Measurements from ENCODE around the gene GLT8D2. TPM values are rescaled to one million over a fixed set of nuclear protein-coding genes. Genes with fewer than 3 reads are reported as not detected.
A peak's percentile ranks its signal among the peaks of the same experiment; 100 is the strongest.

The GLT8D2 gene
- total and polyA plus RNA-seq, 2 donors (not counting 3 experiments of a cell fraction or from before 2014, with no cell fraction given), result 1.7 to 2.6 TPM

GRCh38 chr12:103965590-103966504, 84.1 kb downstream of the GLT8D2 start, which contains the start of gene TDG:
Gene TDG, plus strand, starts transcription at chr12:103965872. Its CDS starts 166 bp downstream, at chr12:103966038.
- peak; percentile 79 for FAIRE-seq
- Histone ChIP-seq H3K9ac (replicated peaks; ENCODE audit: extremely low read depth, insufficient read depth, low read length) (peak within 1 kb of the TSS; percentile 95), H3K27me3 (ENCODE audit: control insufficient read depth in 2 of 2, insufficient read depth in 2 of 2, low read length in 2 of 2) (no peaks in the 10 kb centered on the region), H4K20me1 (replicated peaks; ENCODE audit: control insufficient read depth, extremely low read depth, insufficient read depth, low read length) (no peaks in the 10 kb centered on the region), H3K9me1 (replicated peaks; ENCODE audit: control insufficient read depth, extremely low read depth, insufficient read depth, low read length) (no peaks in the 10 kb centered on the region), H3K9me3 (replicated peaks; ENCODE audit: control insufficient read depth, insufficient read depth, low read length) (no peaks in the 10 kb centered on the region), H3K4me3 (replicated peaks in 1 of 3; ENCODE audit: insufficient read depth in 1 of 3, low read depth in 1 of 3, low read length in 3 of 3) (peak within 1 kb of the TSS; percentile 88 to 98 (median 93)), H3K4me2 (ENCODE audit: insufficient read depth, low read length) (peak within 1 kb of the TSS; percentile 99), H3K79me2 (ENCODE audit: control insufficient read depth, insufficient read depth, low read length) (peaks cover 64% of the 10 kb centered on the region), H3K4me1 (ENCODE audit: control insufficient read depth, extremely low read depth, insufficient read depth, low read length) (peaks cover 10% of the 10 kb centered on the region), H2AFZ (ENCODE audit: low read depth, low read length) (peak within 1 kb of the TSS; percentile 51), H3K36me3 (ENCODE audit: control insufficient read depth in 2 of 2, extremely low read depth in 1 of 2, insufficient read depth in 2 of 2, low read length in 2 of 2) (no peaks in the 10 kb centered on the region), H3K27ac (ENCODE audit: insufficient read depth, low read depth, low read length) (peak within 1 kb of the TSS; percentile 74)
- POLR2A ChIA-PET, result interaction anchor here (0.6 to 2.4 kb wide), 7 partner anchors 9 to 172 kb away, joined by 3 to 34 read pairs (median 4); partner anchors contain the start of genes HSP90B1 and NFYB
- no TSS peak for BruUV-seq (replicated peaks)
- dilution Hi-C loops (cut with MboI; ENCODE audit: extremely low pct_ligation_motif_present, low sequenced_read_pairs), result no loop called here
- TF ChIP-seq CTCF (IDR thresholded peaks at IDR 0.05; ENCODE audit: extremely low read depth in 1 of 2, insufficient read depth in 1 of 2, low read depth in 1 of 2, low read length in 2 of 2) (peak in 1 of 2 donors; percentile 14), MYC (IDR thresholded peaks at IDR 0.05; ENCODE audit: low read depth, low read length) (no peak), POLR2AphosphoS5 (IDR thresholded peaks at IDR 0.05; ENCODE audit: insufficient read depth, low read depth, low read length) (peak; percentile 98), MAX (IDR thresholded peaks at IDR 0.05; ENCODE audit: insufficient read depth, insufficient read length) (peak; percentile 98), JUN (IDR thresholded peaks at IDR 0.05; ENCODE audit: borderline replicate concordance, insufficient read depth, insufficient read length, low read depth) (no peak), FOS (IDR thresholded peaks at IDR 0.05; ENCODE audit: borderline replicate concordance, insufficient read depth, low read length) (no peak), GATA2 (IDR thresholded peaks at IDR 0.05; ENCODE audit: insufficient read depth, insufficient read length, low read depth, low read length) (no peak), POLR2A (IDR thresholded peaks at IDR 0.05; ENCODE audit: low read depth, low read length) (peak; percentile 99)
- intact Hi-C loops (cut with micrococcal nuclease), result loop anchor here (1.0 to 2.0 kb wide), 4 partner anchors 9 to 143 kb away; partner anchors contain the start of genes HCFC2 and HSP90B1
- DNase-seq (ENCODE audit: low read depth, low spot score), result peak; percentile 99
- CTCF ChIA-PET, result interaction anchor here (0.8 to 2.9 kb wide), 5 partner anchors 9 to 143 kb away, joined by 3 to 20 read pairs (median 5); partner anchors contain the start of gene HCFC2

All from endothelial cell of umbilical vein (primary cell).